WTC11 (cell line): ENCODE data around the gene PLXNC1. TPM values are rescaled to one million over a fixed set of nuclear protein-coding genes. Genes with fewer than 3 reads are reported as not detected.

Experiments
- AR ChIP-seq: fragments of 250-450 bp; sonication (Bioruptor Pico); IDR thresholded peaks from 2 replicates; pipeline ENCODE4 v1.9.0; 2021; ENCODE audit warnings: mild to moderate bottlenecking
- ATF1 ChIP-seq: sonication (generic); formaldehyde crosslinking; IDR thresholded peaks from 2 replicates; pipeline ENCODE4 v1.8.1; 2023; ENCODE audit warnings: mild to moderate bottlenecking, moderate library complexity, missing genetic modification reagents
- ERG ChIP-seq: fragments of 250-450 bp; sonication (Bioruptor Pico); IDR thresholded peaks from 2 replicates; pipeline ENCODE4 v1.8.0; 2021; ENCODE audit warnings: mild to moderate bottlenecking
- FOXP1 ChIP-seq: sonication (generic); formaldehyde crosslinking; IDR thresholded peaks from 2 replicates; pipeline ENCODE4 v1.8.0; 2022; ENCODE audit warnings: missing genetic modification reagents, mild to moderate bottlenecking, moderate library complexity, borderline replicate concordance
- GRHL2 ChIP-seq: fragments of 250-450 bp; sonication (Bioruptor Pico); IDR thresholded peaks from 2 replicates; pipeline ENCODE4 v1.8.0; 2022; ENCODE audit warnings: mild to moderate bottlenecking, moderate library complexity; ENCODE audit not compliant: insufficient replicate concordance, severe bottlenecking
- HMGA2 ChIP-seq: fragments of 250-450 bp; sonication (Bioruptor Pico); IDR thresholded peaks from 2 replicates; pipeline ENCODE4 v1.4.0; 2021; ENCODE audit warnings: mild to moderate bottlenecking, moderate library complexity
- IRF2 ChIP-seq: sonication (generic); formaldehyde crosslinking; IDR thresholded peaks from 2 replicates; pipeline ENCODE4 v1.8.0; 2022; ENCODE audit warnings: low read depth, missing genetic modification reagents, borderline replicate concordance
- NFE2L1 ChIP-seq: sonication (generic); formaldehyde crosslinking; IDR thresholded peaks from 2 replicates; pipeline ENCODE4 v1.8.1; 2023; ENCODE audit warnings: missing genetic modification reagents
- PRDM15 ChIP-seq: sonication (generic); formaldehyde crosslinking; IDR thresholded peaks from 2 replicates; pipeline ENCODE4 v1.8.0; 2022; ENCODE audit warnings: missing genetic modification reagents
- TCF7 ChIP-seq: sonication (generic); formaldehyde crosslinking; IDR thresholded peaks from 2 replicates; pipeline ENCODE4 v1.8.0; 2022; ENCODE audit warnings: mild to moderate bottlenecking, low read depth, missing genetic modification reagents, moderate library complexity
- TP53 ChIP-seq: sonication (generic); formaldehyde crosslinking; IDR thresholded peaks from 2 replicates; pipeline ENCODE4 v1.8.1; 2023; ENCODE audit warnings: mild to moderate bottlenecking, missing genetic modification reagents
- ZNF121 ChIP-seq: sonication (generic); formaldehyde crosslinking; IDR thresholded peaks from 2 replicates; pipeline ENCODE4 v1.8.0; 2023; ENCODE audit warnings: missing genetic modification reagents
- total RNA-seq: library from RNA; stranded (reverse); gene quantifications from 3 replicates; pipeline ENCODE4 v1.2.3, GENCODE V29; 2021
- TF ChIP-seq, protein P1 (sequence below): sonication (generic); formaldehyde crosslinking; IDR thresholded peaks from 2 replicates; pipeline ENCODE4 v1.8.1; 2023; ENCODE audit warnings: mild to moderate bottlenecking, missing genetic modification reagents
- TF ChIP-seq, protein P2 (sequence below): sonication (generic); formaldehyde crosslinking; IDR thresholded peaks from 2 replicates; pipeline ENCODE4 v1.8.1; 2023; ENCODE audit warnings: mild to moderate bottlenecking, missing genetic modification reagents, moderate library complexity
- TF ChIP-seq, protein P3 (sequence below): sonication (generic); formaldehyde crosslinking; conservative IDR thresholded peaks from 2 replicates; pipeline ENCODE4 v1.8.1; 2023; ENCODE audit warnings: mild to moderate bottlenecking, low read depth, missing genetic modification reagents, moderate library complexity

The PLXNC1 gene
- total RNA-seq, 1 experiment from 2014 or later = 3.1 TPM

GRCh38 chr12:94269316-94269999 is 121.1 kb downstream of the PLXNC1 start (continued):
- TF ChIP-seq, protein P1, sequence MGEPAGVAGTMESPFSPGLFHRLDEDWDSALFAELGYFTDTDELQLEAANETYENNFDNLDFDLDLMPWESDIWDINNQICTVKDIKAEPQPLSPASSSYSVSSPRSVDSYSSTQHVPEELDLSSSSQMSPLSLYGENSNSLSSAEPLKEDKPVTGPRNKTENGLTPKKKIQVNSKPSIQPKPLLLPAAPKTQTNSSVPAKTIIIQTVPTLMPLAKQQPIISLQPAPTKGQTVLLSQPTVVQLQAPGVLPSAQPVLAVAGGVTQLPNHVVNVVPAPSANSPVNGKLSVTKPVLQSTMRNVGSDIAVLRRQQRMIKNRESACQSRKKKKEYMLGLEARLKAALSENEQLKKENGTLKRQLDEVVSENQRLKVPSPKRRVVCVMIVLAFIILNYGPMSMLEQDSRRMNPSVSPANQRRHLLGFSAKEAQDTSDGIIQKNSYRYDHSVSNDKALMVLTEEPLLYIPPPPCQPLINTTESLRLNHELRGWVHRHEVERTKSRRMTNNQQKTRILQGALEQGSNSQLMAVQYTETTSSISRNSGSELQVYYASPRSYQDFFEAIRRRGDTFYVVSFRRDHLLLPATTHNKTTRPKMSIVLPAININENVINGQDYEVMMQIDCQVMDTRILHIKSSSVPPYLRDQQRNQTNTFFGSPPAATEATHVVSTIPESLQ (CRISPR knock-in tag) = no peak
- no peak for TF ChIP-seq PRDM15 (CRISPR knock-in tag)
- no peak for TF ChIP-seq AR (CRISPR knock-in tag)
- no peak for TF ChIP-seq ZNF121 (CRISPR knock-in tag)
- no peak for TF ChIP-seq TP53
- no peak for TF ChIP-seq NFE2L1 (CRISPR knock-in tag)
- no peak for TF ChIP-seq TCF7 (CRISPR knock-in tag)
- TF ChIP-seq ERG (CRISPR knock-in tag) = no peak
- no peak for TF ChIP-seq IRF2 (CRISPR knock-in tag)
- TF ChIP-seq, protein P2, sequence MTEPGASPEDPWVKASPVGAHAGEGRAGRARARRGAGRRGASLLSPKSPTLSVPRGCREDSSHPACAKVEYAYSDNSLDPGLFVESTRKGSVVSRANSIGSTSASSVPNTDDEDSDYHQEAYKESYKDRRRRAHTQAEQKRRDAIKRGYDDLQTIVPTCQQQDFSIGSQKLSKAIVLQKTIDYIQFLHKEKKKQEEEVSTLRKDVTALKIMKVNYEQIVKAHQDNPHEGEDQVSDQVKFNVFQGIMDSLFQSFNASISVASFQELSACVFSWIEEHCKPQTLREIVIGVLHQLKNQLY = no peak
- no peak for TF ChIP-seq FOXP1
- TF ChIP-seq, protein P3, sequence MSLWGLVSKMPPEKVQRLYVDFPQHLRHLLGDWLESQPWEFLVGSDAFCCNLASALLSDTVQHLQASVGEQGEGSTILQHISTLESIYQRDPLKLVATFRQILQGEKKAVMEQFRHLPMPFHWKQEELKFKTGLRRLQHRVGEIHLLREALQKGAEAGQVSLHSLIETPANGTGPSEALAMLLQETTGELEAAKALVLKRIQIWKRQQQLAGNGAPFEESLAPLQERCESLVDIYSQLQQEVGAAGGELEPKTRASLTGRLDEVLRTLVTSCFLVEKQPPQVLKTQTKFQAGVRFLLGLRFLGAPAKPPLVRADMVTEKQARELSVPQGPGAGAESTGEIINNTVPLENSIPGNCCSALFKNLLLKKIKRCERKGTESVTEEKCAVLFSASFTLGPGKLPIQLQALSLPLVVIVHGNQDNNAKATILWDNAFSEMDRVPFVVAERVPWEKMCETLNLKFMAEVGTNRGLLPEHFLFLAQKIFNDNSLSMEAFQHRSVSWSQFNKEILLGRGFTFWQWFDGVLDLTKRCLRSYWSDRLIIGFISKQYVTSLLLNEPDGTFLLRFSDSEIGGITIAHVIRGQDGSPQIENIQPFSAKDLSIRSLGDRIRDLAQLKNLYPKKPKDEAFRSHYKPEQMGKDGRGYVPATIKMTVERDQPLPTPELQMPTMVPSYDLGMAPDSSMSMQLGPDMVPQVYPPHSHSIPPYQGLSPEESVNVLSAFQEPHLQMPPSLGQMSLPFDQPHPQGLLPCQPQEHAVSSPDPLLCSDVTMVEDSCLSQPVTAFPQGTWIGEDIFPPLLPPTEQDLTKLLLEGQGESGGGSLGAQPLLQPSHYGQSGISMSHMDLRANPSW (CRISPR knock-in tag) = no peak
- TF ChIP-seq HMGA2 (CRISPR knock-in tag) = no peak
- TF ChIP-seq GRHL2 (CRISPR knock-in tag) = no peak
- TF ChIP-seq ATF1 (CRISPR knock-in tag) = no peak
